GM18867 (cell line): ENCODE results near the gene WWOX.

Source experiments
- ATAC-seq: cut with Tn5 transposase; IDR thresholded peaks from one replicate; pipeline ENCODE4 v1.9.1; 2021; ENCODE audit warnings: mild to moderate bottlenecking, moderate library complexity; ENCODE audit not compliant: unreplicated experiment

Gene WWOX

DNA sequence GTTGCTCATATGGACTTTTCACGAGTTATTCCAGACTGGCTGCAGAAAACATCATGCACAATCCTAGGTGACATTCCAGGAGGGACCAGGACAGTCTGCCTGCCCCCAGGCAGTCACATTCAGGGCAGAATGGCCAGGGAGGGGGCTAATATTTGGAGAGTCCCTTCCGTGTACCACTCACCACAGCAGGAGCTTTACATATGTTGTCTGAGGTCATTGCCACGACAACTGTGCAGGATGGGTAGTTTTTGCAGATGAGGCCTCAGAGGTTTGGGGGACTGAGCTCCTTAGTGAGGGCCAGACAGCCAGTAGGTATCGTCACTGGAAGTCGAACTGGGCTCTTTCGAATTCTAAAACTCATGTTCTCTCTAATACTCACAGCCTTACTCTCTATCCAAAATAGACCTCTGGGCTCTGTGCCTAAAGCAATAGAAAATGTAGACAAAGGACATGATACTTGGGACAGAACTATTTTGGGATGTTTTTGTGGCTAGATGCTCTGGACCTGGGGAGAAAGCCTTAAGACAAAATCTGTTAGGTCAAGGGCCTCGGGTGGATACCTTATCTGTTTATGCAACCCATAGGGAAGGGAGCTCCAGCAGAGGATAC lies 1162.6 kb downstream of the WWOX start:
- ATAC-seq, result no peak
